IMR-90 (cell line): ENCODE results near the gene ARHGAP10. TPM values are rescaled to one million over a fixed set of nuclear protein-coding genes. Genes with fewer than 3 reads are reported as not detected.

Experiments
- ATAC-seq: fragments of 200-7000 bp; cut with Tn5 transposase; 2 replicates; pipeline ENCODE4 v1.9.1; 2020; ENCODE audit warnings: low read depth, mild to moderate bottlenecking, moderate library complexity
- BruUV-seq: library from RNA; stranded (reverse); fragments of 400-500 nt; replicated peaks from 2 replicates; lab custom pipeline; 2021; lab: Mats Ljungman, UMichigan
- CTCF ChIA-PET: fragments of 300-600 bp; formaldehyde crosslinking; extraction: SDS; loops from one replicate; lab custom pipeline; 2021; ENCODE audit warnings: antibody characterized with exemption; lab: Yijun Ruan, JAX
- POLR2A ChIA-PET: fragments of 300-600 bp; sonication (Branson Sonifier 250); formaldehyde crosslinking; loops from one replicate; lab custom pipeline; 2022; ENCODE audit warnings: antibody characterized with exemption; ENCODE audit not compliant: unreplicated experiment; lab: Charles Lee
- DNase-seq: peaks from one replicate; pipeline ENCODE4 v3.0.0; 2013
- H2AFZ ChIP-seq: replicated peaks from 2 replicates; pipeline ENCODE3; 2013; ENCODE audit warnings: low read length, mild to moderate bottlenecking; ENCODE audit not compliant: poor library complexity
- H2AK5ac ChIP-seq: 2 replicates; pipeline ENCODE4 v1.6.1; 2013; ENCODE audit warnings: low read depth, low read length, inconsistent platforms
- H2AK9ac ChIP-seq: replicated peaks from 2 replicates; pipeline ENCODE3; 2013; ENCODE audit warnings: mild to moderate bottlenecking, low read depth, low read length, moderate library complexity; ENCODE audit not compliant: poor library complexity
- H2BK120ac ChIP-seq: 2 replicates; pipeline ENCODE4 v1.6.1; 2013; ENCODE audit warnings: low read depth, low read length, inconsistent platforms
- H2BK15ac ChIP-seq: 3 replicates; pipeline ENCODE4 v1.6.1; 2013; ENCODE audit warnings: low read depth, low read length, inconsistent platforms
- H2BK20ac ChIP-seq: 2 replicates; pipeline ENCODE4 v1.6.1; 2013; ENCODE audit warnings: low read depth, mild to moderate bottlenecking, inconsistent platforms, low read length, moderate library complexity
- H2BK5ac ChIP-seq: 2 replicates; pipeline ENCODE4 v1.6.1; 2013; ENCODE audit warnings: mild to moderate bottlenecking, low read depth, low read length, inconsistent platforms; ENCODE audit not compliant: poor library complexity, severe bottlenecking
- H3K14ac ChIP-seq: replicated peaks from 2 replicates; pipeline ENCODE4 v1.6.1; 2013; ENCODE audit warnings: low read depth, low read length, inconsistent platforms
- H3K18ac ChIP-seq: 2 replicates; pipeline ENCODE4 v1.6.1; 2013; ENCODE audit warnings: low read depth, low read length, control low read depth
- H3K23ac ChIP-seq: 2 replicates; pipeline ENCODE4 v1.6.1; 2013; ENCODE audit warnings: low read depth, low read length, inconsistent platforms
- H3K27ac ChIP-seq: 2 replicates; pipeline ENCODE4 v1.5.1; 2013; ENCODE audit warnings: mild to moderate bottlenecking, control low read depth, low read length; ENCODE audit not compliant: insufficient read depth
- H3K27me3 ChIP-seq: 2 replicates; pipeline ENCODE4 v1.6.1; 2013; ENCODE audit warnings: low read length; ENCODE audit not compliant: control insufficient read depth, insufficient read depth
- H3K36me3 ChIP-seq: 2 replicates; pipeline ENCODE4 v1.6.1; 2013; ENCODE audit warnings: low read length, mixed read lengths; ENCODE audit not compliant: control insufficient read depth, insufficient read depth
- H3K4ac ChIP-seq: 2 replicates; pipeline ENCODE4 v1.6.1; 2013; ENCODE audit warnings: low read depth, low read length, inconsistent platforms
- H3K4me1 ChIP-seq: 2 replicates; pipeline ENCODE4 v1.6.1; 2013; ENCODE audit warnings: low read length, mixed read lengths; ENCODE audit not compliant: control insufficient read depth, insufficient read depth
- H3K4me2 ChIP-seq: 2 replicates; pipeline ENCODE4 v1.6.1; 2013; ENCODE audit warnings: low read depth, mild to moderate bottlenecking, control low read depth, low read length, moderate library complexity
- H3K4me3 ChIP-seq: 2 replicates; pipeline ENCODE4 v1.5.1; 2013; ENCODE audit warnings: low read depth, mild to moderate bottlenecking, control low read depth, low read length, moderate library complexity; ENCODE audit not compliant: insufficient read depth
- H3K56ac ChIP-seq: 2 replicates; pipeline ENCODE4 v1.6.1; 2013; ENCODE audit warnings: low read length, inconsistent platforms; ENCODE audit not compliant: insufficient read depth; ENCODE audit errors: extremely low read depth
- H3K79me1 ChIP-seq, 2 experiments: 2 replicates each; pipeline ENCODE4 v1.6.1; 2013; ENCODE audit warnings: low read length in 2 of 2, inconsistent platforms in 1 of 2, low read depth in 1 of 2
- H3K9ac ChIP-seq: 2 replicates; pipeline ENCODE4 v1.6.1; 2013; ENCODE audit warnings: low read depth, low read length, control low read depth
- H3K9me1 ChIP-seq: 2 replicates; pipeline ENCODE4 v1.6.1; 2013; ENCODE audit warnings: low read length, inconsistent platforms; ENCODE audit not compliant: insufficient read depth
- H3K9me3 ChIP-seq: 2 replicates; pipeline ENCODE4 v1.6.1; 2013; ENCODE audit warnings: low read length; ENCODE audit not compliant: control insufficient read depth, insufficient read depth
- H4K20me1 ChIP-seq: 2 replicates; pipeline ENCODE4 v1.6.1; 2013; ENCODE audit warnings: low read length, inconsistent platforms; ENCODE audit not compliant: insufficient read depth
- H4K5ac ChIP-seq: 2 replicates; pipeline ENCODE4 v1.6.1; 2013; ENCODE audit warnings: mild to moderate bottlenecking, low read depth, low read length, control low read depth
- H4K8ac ChIP-seq, 2 experiments: 2 replicates each; pipeline ENCODE4 v1.6.1; 2013; ENCODE audit warnings: low read depth in 2 of 2, low read length in 2 of 2, control low read depth in 1 of 2, inconsistent platforms in 1 of 2
- H4K91ac ChIP-seq: 2 replicates; pipeline ENCODE4 v1.6.1; 2013; ENCODE audit warnings: low read depth, low read length, inconsistent platforms; ENCODE audit not compliant: insufficient read depth
- MXI1 ChIP-seq: IDR thresholded peaks from 2 replicates; pipeline ENCODE4 v1.6.1; 2012; ENCODE audit warnings: low read depth, mild to moderate bottlenecking, low read length, moderate library complexity, borderline replicate concordance
- POLR2A ChIP-seq: IDR thresholded peaks from 2 replicates; pipeline ENCODE4 v1.6.1; 2012; ENCODE audit warnings: mild to moderate bottlenecking, low read depth, low read length
- WGBS, 2 experiments: methylation state at CpG; one replicate each; pipeline versions ENCODE4 v1.1.5 to v1.1.7; 2013; ENCODE audit warnings: missing lambda C conversion rate in 2 of 2; ENCODE audit not compliant: insufficient read length in 1 of 2; ENCODE audit errors: extremely low coverage in 2 of 2; 5-methylcytosine and 5-hydroxymethylcytosine counted together
- dilution Hi-C: fragments of 300-500 bp; cut with HindIII; formaldehyde crosslinking; loops from one replicate; pipeline ENCODE4 v1.14.3; 2018; ENCODE audit warnings: low sequenced_read_pairs; ENCODE audit not compliant: unreplicated experiment
- in situ Hi-C: fragments of 300-500 bp; cut with MboI; formaldehyde crosslinking; loops from 3 replicates; pipeline ENCODE4 v1.14.3; 2019; ENCODE audit warnings: low sequenced_read_pairs, inconsistent platforms, mixed read lengths
- intact Hi-C: fragments of 100-400 bp; cut with micrococcal nuclease; formaldehyde crosslinking; loops from 2 replicates; pipeline ENCODE4 v1.10.0; 2022
- polyA plus RNA-seq, 3 experiments: library from polyadenylated mRNA; depleted of rRNA; stranded (reverse); fragments of >200 nt; gene quantifications; 2 replicates each; pipeline ENCODE4 v1.2.3, GENCODE V29; 2012; ENCODE audit warnings: low replicate concordance in 1 of 3
- total RNA-seq: library from RNA; depleted of rRNA; stranded (reverse); fragments of >200 nt; gene quantifications from 2 replicates; pipeline ENCODE4 v1.2.3, GENCODE V29; 2012

The ARHGAP10 gene
- total and polyA plus RNA-seq, 2 of the 4 experiments (the other 2 are of a cell fraction), result 27.1 to 29.4 TPM

- no peaks in the 10 kb centered on the region for H3K9me3 ChIP-seq
- in situ Hi-C loops (no loop called here), intact Hi-C loops (no loop called here)
These were observed 209.5 kb downstream of the ARHGAP10 start for GRCh38 chr4:147941373-147941772.

More at GRCh38 chr4:147941373-147941772, 209.5 kb downstream of the ARHGAP10 start:
- Histone ChIP-seq H3K4me2 (no peak overlapping the region), H3K4ac (no peak overlapping the region), H2BK15ac (no peak overlapping the region), H3K56ac (no peak overlapping the region), H3K27ac (no peak overlapping the region), H3K79me1 (peaks cover 0 to 3% of the 10 kb centered on the region in 2 experiments; a peak in 1 of 4 replicates), H3K9ac (no peak overlapping the region), H3K4me3 (no peak overlapping the region), H3K27me3 (no peaks in the 10 kb centered on the region), H3K4me1 (peaks cover 6% of the 10 kb centered on the region), H4K91ac (no peak overlapping the region), H2BK5ac (no peak overlapping the region), H3K23ac (no peak overlapping the region), H3K9me1 (peaks cover 5% of the 10 kb centered on the region; the same call in 1 of the 2 replicates), H3K18ac (no peak overlapping the region), H2AK9ac (no peak overlapping the region), H4K8ac (no peak overlapping the region), H2AK5ac (no peak overlapping the region), H2AFZ (no peak overlapping the region), H3K14ac (no peak overlapping the region), H4K20me1 (no peaks in the 10 kb centered on the region), H4K5ac (no peak overlapping the region), H2BK120ac (no peak overlapping the region), H3K36me3 (peaks cover 11% of the 10 kb centered on the region), H2BK20ac (no peak overlapping the region)
- BruUV-seq, result no TSS peak
- TF ChIP-seq MXI1, result no peak
- no peak for TF ChIP-seq POLR2A
- no CpG with 5 or more reads among the region's 2 CpGs for WGBS, 2 experiments
- no peak for DNase-seq
- no peak for ATAC-seq
- dilution Hi-C loops, result no loop called here
- POLR2A ChIA-PET, result no interaction called here
- CTCF ChIA-PET, result no interaction called here
